ENCODE measurements around the gene PTPRM. TPM values are rescaled to one million over a fixed set of nuclear protein-coding genes. Genes with fewer than 3 reads are reported as not detected.

The PTPRM gene
- polyA plus RNA-seq, 1 experiment: 81.1 TPM

DNA sequence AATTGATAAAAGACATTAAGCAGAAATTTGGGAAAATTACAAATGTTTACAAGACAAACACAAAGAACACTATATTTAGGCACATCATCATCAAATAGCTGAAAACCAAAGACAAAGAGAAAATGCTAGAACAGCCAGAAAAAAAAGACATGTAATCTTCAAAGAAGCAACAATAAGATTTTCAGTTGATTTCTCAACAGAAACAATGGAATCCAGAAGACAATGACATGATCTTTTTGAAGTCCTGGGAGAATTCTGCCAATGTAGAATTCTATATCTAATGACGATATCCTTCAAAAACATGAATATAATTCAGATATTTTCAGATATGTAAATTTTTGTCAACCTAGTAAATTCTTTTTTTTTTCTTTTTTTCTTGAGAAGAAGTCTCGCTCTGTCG is 179.0 kb downstream of the PTPRM start:
- CTCF ChIA-PET: no interaction called here
- H3K9me3 ChIP-seq (ENCODE audit: control insufficient read depth, insufficient read depth, low read length): no peaks in the 10 kb centered on the region
- TF ChIP-seq, protein P1, sequence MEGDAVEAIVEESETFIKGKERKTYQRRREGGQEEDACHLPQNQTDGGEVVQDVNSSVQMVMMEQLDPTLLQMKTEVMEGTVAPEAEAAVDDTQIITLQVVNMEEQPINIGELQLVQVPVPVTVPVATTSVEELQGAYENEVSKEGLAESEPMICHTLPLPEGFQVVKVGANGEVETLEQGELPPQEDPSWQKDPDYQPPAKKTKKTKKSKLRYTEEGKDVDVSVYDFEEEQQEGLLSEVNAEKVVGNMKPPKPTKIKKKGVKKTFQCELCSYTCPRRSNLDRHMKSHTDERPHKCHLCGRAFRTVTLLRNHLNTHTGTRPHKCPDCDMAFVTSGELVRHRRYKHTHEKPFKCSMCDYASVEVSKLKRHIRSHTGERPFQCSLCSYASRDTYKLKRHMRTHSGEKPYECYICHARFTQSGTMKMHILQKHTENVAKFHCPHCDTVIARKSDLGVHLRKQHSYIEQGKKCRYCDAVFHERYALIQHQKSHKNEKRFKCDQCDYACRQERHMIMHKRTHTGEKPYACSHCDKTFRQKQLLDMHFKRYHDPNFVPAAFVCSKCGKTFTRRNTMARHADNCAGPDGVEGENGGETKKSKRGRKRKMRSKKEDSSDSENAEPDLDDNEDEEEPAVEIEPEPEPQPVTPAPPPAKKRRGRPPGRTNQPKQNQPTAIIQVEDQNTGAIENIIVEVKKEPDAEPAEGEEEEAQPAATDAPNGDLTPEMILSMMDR (IDR thresholded peaks at IDR 0.05; ENCODE audit: low read depth, low read length): no peak
- H3K27ac ChIP-seq (ENCODE audit: low read depth, low read length): no peak overlapping the region
- H3K4me3 ChIP-seq (ENCODE audit: low read depth, low read length): no peak overlapping the region
- POLR2A ChIA-PET: no interaction called here
- H3K27me3 ChIP-seq (ENCODE audit: control insufficient read depth, insufficient read depth, low read length): no peaks in the 10 kb centered on the region
- no peak for DNase-seq (ENCODE audit: low read depth, low spot score)

DNA sequence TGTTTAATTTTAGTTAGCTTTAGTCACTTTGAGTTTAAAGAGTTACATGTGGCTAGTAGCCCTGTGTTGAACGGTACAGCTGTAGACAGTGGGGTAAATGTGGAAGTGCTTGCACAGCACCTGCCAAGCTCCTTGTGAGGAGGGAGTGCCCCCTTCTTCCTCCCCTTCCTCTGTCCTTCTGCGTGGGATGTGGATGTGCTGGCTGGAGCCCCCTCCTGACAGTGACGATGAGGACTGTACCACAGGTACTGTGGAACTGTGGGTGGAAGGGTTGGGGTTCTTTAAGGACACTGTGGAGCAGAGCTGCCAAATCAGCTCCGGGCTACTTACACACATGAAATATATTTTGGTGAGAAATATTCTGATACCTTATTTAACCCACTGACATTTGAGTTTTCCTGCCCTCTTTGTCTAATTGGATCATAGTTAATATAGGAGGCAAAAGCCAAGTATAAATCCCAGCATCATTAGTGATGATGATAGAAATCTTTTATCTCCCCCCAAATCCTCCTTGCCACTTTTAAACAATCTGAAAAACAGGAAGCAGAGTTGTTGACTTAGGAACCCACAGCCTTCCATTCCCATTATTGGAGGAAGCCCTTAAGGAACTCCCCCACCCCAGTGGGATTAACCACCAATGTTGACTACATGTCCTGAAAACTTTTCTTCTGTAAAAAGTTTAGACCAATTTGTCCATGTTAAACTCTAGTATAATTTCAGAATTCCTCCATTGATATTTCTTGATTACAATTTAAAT is 181.3 kb downstream of the PTPRM start:
- Histone ChIP-seq H3K4me3 (ENCODE audit: low read depth, low read length) (no peak overlapping the region), H3K27me3 (ENCODE audit: control insufficient read depth, insufficient read depth, low read length) (no peaks in the 10 kb centered on the region), H3K9me3 (ENCODE audit: control insufficient read depth, insufficient read depth, low read length) (no peaks in the 10 kb centered on the region), H3K27ac (ENCODE audit: low read depth, low read length) (no peak overlapping the region)
- ChIA-PET POLR2A (no interaction called here), CTCF (no interaction called here)
- TF ChIP-seq, protein P1 (IDR thresholded peaks at IDR 0.05; ENCODE audit: low read depth, low read length): no peak
- DNase-seq (ENCODE audit: low read depth, low spot score): no peak

DNA sequence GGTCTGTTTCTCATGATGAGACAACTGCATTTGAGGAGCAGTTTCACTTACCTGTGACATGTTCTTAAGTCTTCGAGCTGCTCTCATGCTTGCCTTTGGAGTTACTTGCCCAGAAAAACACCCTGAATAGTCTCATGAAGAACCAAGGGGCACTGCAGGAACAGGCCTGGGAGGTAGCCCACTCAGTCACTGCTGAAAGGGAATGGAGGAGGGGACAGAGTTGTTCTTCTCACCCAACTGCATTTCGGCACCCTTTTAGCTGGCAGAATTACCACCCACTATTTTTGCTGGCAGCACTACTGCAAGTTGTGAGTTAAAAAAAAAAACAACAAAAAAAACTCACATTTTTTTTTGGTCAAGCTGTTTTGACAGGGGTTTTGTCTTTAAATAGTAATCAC is 181.9 kb downstream of the PTPRM start:
- POLR2A ChIA-PET: no interaction called here
- H3K9me3 ChIP-seq (ENCODE audit: control insufficient read depth, insufficient read depth, low read length): no peaks in the 10 kb centered on the region
- no peak overlapping the region for H3K4me3 ChIP-seq (ENCODE audit: low read depth, low read length)
- CTCF ChIA-PET: no interaction called here
- TF ChIP-seq, protein P1 (IDR thresholded peaks at IDR 0.05; ENCODE audit: low read depth, low read length): no peak
- no peak for DNase-seq (ENCODE audit: low read depth, low spot score)
- no peaks in the 10 kb centered on the region for H3K27me3 ChIP-seq (ENCODE audit: control insufficient read depth, insufficient read depth, low read length)
- no peak overlapping the region for H3K27ac ChIP-seq (ENCODE audit: low read depth, low read length)

- TF ChIP-seq, protein P1 (IDR thresholded peaks at IDR 0.05; ENCODE audit: low read depth, low read length): no peak
- no peak overlapping the region for H3K4me3 ChIP-seq (ENCODE audit: low read depth, low read length)
- no peaks in the 10 kb centered on the region for H3K27me3 ChIP-seq (ENCODE audit: control insufficient read depth, insufficient read depth, low read length)
- no peaks in the 10 kb centered on the region for H3K9me3 ChIP-seq (ENCODE audit: control insufficient read depth, insufficient read depth, low read length)
- ChIA-PET POLR2A (no interaction called here), CTCF (no interaction called here)
- DNase-seq (ENCODE audit: low read depth, low spot score): no peak
- H3K27ac ChIP-seq (ENCODE audit: low read depth, low read length): no peak overlapping the region
These were observed 182.4 kb downstream of the PTPRM start for GRCh38 chr18:7749510-7749981.

DNA sequence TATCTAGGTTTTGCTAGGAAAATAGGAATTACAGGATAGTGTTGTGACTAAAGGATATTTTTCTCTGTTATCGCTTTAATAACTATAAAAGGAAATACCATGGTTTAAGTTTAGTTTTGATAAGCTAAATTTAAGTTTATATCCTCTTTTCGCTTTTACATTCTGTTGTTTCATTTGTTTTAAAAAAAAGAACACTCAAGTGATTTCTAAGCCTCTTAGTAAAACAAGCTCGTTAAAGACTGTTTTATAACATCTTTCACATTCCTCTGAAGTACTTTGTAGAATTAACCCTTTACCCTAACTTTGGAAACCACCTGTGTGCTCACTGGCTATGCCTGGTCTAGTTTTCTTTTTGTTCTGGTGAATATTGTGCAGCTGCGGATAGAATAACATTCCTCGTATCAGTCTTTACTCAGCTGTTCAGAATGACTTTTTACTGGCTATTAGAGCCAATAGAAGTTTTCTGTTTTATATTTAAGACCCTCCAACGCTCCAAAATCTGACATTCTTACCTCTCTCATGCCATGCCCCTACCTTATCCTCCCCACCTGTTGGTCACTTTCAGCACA is 183.1 kb downstream of the PTPRM start:
- POLR2A ChIA-PET: no interaction called here

More for the DNA sequence above, 183.1 kb downstream of the PTPRM start:
- TF ChIP-seq, protein P1 (IDR thresholded peaks at IDR 0.05; ENCODE audit: low read depth, low read length): no peak
- DNase-seq (ENCODE audit: low read depth, low spot score): no peak
- H3K27ac ChIP-seq (ENCODE audit: low read depth, low read length): no peak overlapping the region
- no peak overlapping the region for H3K4me3 ChIP-seq (ENCODE audit: low read depth, low read length)
- no peaks in the 10 kb centered on the region for H3K27me3 ChIP-seq (ENCODE audit: control insufficient read depth, insufficient read depth, low read length)
- H3K9me3 ChIP-seq (ENCODE audit: control insufficient read depth, insufficient read depth, low read length): no peaks in the 10 kb centered on the region
- CTCF ChIA-PET: interaction anchor here (0.5 kb wide), 1 partner anchor 639 kb away, joined by 3 read pairs; no protein-coding TSS in a partner anchor
